GM12872 (cell line): ENCODE data around the gene GMPPA.

Experiments
- TF ChIP-seq, protein P1 (sequence below): IDR thresholded peaks from 3 replicates; pipeline ENCODE4 v1.5.1; 2011; ENCODE audit warnings: low read depth, mild to moderate bottlenecking, low read length, moderate library complexity; ENCODE audit not compliant: insufficient read depth

GMPPA gene

GRCh38 chr2:219498280-219499057 lies at the start of gene GMPPA:
Gene GMPPA, plus strand, starts transcription at chr2:219498891. Its CDS starts 1,085 bp downstream, at chr2:219499976.
- TF ChIP-seq, protein P1, sequence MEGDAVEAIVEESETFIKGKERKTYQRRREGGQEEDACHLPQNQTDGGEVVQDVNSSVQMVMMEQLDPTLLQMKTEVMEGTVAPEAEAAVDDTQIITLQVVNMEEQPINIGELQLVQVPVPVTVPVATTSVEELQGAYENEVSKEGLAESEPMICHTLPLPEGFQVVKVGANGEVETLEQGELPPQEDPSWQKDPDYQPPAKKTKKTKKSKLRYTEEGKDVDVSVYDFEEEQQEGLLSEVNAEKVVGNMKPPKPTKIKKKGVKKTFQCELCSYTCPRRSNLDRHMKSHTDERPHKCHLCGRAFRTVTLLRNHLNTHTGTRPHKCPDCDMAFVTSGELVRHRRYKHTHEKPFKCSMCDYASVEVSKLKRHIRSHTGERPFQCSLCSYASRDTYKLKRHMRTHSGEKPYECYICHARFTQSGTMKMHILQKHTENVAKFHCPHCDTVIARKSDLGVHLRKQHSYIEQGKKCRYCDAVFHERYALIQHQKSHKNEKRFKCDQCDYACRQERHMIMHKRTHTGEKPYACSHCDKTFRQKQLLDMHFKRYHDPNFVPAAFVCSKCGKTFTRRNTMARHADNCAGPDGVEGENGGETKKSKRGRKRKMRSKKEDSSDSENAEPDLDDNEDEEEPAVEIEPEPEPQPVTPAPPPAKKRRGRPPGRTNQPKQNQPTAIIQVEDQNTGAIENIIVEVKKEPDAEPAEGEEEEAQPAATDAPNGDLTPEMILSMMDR: no peak

DNA sequence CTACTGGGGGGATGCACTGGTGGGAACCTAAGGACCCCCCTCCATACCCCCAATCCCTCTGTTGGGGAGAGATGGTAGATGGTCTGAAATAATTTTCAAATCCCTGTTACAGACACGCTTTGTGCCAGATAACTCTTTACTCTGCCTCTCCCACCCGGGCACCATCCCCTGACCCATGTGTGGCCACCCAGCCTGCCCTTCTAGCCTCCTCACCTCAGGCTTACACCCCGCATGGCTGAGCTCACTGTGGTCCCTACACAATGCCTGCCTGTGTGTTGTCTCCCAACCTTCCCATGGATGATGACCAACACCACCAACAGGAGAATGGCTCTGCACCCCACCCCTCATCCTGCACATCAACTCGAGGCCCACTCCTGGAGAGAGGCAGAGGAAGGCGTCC lies 49.1 kb upstream of the GMPPA start:
- TF ChIP-seq, protein P1: no peak

DNA sequence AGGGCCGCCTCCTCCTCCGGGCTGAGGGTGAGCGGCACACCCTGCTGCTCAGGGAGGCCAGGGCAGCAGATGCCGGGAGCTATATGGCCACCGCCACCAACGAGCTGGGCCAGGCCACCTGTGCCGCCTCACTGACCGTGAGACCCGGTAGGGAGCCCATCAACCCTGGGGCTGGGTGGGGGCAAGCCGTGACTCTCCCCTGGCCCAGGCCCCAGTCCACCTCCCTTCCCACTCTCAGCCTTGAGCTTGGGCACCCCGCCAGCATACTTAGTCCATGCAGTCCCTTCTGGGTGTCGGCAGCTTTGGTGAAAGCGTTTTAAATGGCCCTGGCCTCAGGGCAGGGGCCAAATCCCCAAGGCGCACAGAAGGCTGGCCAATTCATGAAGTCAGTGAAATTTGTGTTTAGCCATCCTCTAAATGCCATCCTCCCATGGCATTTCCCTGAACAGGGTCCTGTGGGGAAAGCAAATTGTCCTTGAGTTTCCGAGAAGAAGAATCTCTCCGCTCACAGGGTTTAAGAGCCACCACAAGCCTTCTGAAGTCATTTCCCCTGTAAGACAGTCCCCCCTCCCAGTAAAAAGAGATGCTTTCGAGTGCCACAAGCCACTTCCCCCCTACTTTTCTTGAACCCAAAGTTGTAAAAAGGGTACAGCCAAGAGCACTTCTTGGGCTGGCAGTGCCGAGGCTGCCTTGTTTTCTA lies 46.9 kb upstream of the GMPPA start:
- TF ChIP-seq, protein P1: no peak

DNA sequence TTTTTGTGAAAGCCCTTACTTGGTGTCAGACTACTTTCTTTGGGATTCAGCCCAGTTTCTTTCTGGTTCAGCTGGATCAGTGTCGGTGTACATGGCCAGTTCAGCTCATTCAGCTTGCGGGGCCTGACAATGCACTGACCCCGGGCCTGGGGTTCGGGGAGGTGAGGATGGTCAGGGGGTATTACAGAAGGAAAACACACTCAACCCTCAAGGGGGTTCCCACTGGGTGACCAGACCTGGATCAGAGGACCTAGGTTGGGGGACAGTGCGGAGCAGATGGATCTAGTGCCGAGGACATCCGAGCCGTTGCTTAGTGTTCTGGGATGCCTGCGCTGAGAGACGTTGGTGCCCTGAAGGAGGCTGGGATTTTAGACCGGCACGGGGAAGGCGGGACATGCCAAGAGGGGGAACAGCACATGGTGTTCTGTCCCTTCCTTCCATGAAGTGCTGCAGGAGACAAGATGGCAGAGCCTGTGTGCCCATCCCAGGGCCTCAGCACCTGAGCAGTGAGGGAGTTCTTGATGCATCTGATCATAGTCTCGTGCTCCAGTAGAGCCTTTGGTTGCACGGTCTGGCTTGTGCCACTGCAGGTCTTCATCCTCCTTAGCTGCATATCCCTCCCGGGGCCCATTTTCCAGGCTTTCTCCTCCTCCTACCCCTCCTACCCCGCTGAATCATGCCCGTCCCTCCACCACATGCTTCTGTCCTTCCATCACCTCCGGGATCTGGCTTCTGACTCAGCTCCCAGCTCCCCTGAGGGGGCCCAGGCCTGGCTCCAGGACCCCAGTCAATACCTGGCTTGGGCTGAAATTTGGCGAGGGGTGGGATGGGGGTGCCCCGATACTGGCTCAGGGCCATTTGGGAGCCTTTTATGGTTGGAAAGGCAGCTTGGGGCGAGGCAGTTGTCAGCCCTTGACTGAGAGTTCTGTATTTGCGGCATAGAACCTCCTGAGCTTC lies 46.1 kb upstream of the GMPPA start:
- TF ChIP-seq, protein P1: no peak

DNA sequence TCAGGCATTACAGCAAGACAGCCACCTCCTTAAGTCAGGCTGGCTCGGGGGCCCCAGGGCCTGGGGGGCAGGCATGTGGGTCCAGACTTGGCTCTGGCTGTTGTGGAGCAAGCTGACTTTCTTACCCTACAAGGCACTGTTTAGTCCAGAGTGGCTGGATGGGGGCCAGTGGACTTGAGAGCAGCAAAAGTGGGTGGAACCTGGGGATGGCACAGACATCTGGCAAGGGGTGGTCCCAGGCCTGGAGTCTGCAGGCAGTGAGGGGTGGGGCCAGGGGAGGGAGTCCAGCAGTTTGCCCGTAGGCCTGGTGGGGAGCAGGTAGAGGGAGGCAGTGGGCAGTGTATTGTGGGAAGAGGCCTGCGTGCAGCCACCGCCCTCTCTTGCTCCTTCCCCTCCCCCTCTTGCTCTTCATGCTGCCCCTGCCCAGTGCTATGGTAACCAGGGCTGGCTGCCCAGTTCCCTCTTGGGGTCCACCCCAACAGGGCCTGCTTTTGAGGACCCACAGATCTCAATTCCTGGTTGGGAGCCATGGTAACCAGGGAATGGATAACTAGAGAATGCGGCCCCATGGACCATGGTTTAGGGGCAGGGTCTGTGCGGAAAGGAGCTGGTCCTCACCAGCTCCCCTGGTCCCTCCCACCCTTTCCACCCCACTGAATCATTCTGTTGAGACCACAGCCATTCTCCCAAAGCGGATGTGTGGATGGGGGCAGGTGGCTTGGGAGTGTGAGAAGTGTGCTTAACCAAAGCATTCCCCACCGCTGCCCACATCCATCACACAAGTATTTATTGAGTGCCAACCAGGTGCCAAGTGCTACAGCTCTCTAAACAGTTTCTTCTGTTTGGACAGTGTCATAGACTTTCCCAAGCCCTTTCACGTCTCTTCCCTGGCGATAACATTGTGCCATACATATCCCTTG lies 44.8 kb upstream of the GMPPA start:
- TF ChIP-seq, protein P1: no peak

GRCh38 chr2:219455581-219455980 lies 43.1 kb upstream of the GMPPA start:
- TF ChIP-seq, protein P1: no peak
